HUDEP-2 (cell line): Measurements from ENCODE around the gene PTH1R.

ENCODE experiments used
- DNase-seq, 76 experiments: peaks; one replicate each; lab custom pipeline; 2025; ENCODE audit not compliant: unreplicated experiment in 76 of 76; lab: John Stamatoyannopoulos, UW

PTH1R gene

DNA sequence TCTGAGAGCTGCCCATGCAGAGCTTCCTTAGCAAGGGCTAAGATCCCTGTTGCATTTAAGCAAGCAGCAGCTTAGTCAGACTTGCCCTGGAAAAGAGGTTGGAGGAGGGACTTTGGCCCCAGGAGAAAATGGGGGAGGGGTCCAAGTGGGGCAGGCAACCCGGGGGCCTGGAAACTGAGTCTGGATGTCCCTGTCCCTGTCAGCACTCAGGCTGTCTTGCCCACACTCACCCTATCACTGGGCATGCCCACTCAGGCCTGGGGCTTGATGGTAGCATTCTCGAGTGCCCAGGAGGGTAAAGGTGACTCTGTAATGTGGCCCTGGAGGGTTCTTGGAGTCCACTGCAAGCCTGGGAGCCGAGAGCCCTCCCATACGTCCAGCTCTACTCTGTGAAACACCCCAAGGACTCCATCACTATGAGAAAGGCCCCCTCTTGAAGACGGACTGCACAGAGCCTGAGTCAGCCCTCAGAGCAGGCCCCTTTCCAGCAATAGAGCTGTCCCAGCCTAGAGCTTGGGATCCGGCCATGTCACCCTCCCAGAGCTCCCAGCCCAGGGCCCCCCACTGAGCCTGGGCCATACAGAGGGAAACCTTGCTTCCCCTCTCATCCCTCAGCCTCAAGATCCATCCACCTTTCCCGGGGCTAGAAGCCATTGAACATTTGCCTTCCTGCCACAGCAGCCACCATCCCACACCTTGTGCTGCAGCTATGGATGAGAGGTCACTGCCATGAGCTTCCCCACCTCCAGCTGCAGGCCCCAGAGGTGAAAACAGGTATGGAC, 27.6 kb upstream of the PTH1R start:
- no peak for DNase-seq

DNA sequence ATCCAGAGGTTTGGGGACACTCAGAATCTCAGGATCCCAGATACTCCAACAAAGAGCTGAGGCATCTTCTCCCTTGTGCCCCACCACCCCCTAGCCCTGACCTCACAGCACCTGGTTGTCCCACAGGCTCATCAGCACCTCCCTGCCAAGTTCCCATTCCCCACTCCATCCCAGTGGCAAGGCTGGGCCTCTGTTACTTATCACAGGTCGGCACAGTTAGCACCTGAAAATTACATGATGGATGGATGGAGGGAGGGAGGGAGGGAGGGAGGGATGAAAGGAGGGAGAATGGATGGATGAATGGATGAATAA, 27.1 kb upstream of the PTH1R start:
- DNase-seq: no peak

- no peak for DNase-seq
Measured at GRCh38 chr3:46851364-46852333, 25.9 kb upstream of the PTH1R start.

- no peak for DNase-seq
Measured at GRCh38 chr3:46852334-46852720, 25.2 kb upstream of the PTH1R start.

DNA sequence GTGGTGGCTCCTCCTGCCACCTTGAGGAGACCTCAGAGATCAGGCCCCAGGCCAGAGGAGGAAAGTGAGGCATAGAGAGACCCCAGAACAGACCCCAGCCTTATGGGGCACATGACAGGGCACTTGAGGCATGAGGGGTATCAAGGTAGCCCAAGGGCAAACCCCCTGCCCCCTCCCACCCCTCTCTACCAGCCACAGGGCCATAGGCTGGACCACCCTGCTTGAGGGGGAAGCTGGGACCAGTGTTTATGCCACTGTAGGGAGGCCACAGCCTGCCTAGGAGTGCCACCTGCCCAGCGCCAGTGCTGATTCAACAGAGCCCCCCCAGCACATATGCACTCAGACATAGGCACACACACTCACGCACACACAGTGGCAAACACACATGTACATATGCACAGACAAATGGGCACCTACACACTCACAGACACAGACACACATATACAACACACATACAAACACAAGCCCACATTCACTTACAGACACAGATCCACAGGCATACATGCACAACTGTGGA, 24.6 kb upstream of the PTH1R start:
- no peak for DNase-seq

- no peak for DNase-seq
Measured at GRCh38 chr3:46853441-46854415, 23.8 kb upstream of the PTH1R start.

DNA sequence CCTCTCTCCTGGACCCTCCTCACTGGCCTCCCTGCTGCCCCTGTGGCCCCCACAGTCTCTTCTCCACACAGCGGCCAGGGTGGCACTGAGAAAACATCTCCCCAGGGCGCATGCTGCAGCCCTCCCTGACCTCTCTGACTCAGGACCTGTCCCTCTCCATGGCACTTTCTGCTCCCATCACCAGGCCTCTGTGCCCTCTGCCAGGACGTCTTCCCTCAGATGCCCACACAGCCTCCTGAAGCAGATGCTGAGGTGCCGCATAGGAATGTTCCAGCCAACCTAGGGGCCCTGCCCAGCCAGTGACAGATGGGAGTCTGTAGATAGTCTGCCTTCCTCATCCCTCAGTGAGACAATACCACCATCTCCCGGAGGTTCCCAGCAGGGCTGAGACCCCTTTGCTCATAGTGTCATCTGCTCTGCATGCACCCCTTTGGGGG, 22.9 kb upstream of the PTH1R start:
- DNase-seq: no peak

DNA sequence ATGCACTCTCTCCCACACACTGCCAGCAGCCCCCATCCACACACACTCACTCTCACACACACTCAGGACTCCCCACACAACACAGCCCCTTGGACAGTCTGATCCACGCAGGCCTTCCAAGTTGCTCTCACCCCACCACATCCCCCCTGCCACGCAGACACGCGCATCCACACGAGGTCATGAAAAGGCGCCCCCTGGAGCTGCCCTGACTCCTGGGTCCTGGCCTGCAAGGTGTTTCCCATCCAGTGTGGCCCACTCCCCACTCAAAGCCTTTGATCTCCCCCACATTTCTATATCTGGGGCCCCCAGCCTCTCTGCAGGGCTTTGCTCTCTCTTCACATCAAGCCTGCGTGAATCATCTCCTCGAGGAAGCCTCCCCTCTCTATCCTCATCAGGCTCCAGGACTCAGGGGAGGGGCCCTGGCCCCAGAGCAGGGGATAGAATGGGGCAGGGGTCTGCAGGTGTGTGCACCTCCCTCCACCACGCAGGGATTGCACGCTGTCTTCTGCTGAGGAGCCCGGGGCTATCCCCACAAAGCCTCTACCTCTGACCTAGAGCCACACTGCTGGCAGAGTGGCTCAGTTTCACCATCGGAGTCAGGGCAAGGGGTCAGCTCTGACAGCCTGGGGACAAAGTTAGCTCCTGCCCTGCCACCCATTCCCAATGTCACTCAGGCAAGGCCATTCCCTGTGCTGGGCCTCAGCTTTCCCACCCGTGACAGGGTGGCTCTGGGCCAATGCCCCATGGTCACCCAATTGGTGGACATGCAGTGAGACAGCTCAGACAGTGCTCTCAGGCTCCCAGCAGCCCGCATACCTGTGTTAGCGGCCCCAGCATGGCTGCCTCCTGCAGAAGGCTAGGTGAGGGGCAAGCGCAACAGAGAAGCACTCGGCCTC, 20.7 kb upstream of the PTH1R start:
- DNase-seq: no peak

DNA sequence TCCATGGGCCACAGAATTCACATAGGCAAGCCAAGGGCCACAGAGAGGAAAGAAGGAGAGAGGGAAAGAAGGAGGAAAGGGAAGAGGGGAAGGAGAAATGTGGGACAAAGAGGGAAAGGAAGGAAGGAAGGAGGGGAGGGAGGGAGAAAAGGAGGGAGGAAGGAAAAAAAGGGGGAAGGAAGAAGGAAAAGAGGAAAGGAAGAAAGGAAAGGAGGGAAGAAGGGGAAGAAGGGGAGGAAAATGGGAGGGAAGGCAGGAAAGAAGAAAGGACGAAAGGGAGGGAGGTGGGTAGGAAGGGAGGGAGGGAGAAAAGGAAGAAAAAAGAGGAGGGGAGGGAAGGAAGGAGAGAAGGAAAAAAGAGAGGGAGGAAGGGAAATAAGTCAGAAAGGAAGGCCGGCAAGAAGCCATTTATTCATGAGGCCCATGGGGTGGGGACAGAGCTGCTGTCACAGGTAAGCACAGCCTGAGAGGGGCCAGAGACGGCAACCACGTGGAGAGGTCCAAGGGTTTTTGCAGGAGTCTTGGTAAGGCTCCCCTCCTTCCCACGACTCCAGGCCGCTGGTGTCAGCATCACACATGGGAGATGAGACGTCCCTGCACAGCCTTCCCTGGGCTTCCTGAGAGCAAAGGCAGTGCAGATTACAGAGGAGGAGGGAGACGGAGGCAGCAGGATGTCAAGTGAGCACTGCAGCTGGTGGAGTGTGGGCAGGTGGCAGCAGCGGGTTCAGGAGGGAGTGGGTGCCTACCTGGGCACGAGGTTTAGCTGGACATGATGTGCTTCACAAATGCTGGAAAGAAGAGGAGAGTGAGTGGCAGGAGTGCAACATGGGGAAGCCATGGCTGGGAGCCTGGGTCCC, 19.8 kb upstream of the PTH1R start:
- DNase-seq: no peak

- DNase-seq: no peak
Measured at GRCh38 chr3:46858456-46858855, 19.1 kb upstream of the PTH1R start.

- DNase-seq: no peak
Measured at GRCh38 chr3:46859001-46859710, 18.4 kb upstream of the PTH1R start.

- peak in 26 of 76 experiments; percentile 6 to 48 (median 24) for DNase-seq
Measured at GRCh38 chr3:46860017-46860809, 17.3 kb upstream of the PTH1R start.

GRCh38 chr3:46860810-46861604, 16.5 kb upstream of the PTH1R start:
- no peak for DNase-seq

- no peak for DNase-seq
Measured at GRCh38 chr3:46861605-46862368, 15.7 kb upstream of the PTH1R start.

DNA sequence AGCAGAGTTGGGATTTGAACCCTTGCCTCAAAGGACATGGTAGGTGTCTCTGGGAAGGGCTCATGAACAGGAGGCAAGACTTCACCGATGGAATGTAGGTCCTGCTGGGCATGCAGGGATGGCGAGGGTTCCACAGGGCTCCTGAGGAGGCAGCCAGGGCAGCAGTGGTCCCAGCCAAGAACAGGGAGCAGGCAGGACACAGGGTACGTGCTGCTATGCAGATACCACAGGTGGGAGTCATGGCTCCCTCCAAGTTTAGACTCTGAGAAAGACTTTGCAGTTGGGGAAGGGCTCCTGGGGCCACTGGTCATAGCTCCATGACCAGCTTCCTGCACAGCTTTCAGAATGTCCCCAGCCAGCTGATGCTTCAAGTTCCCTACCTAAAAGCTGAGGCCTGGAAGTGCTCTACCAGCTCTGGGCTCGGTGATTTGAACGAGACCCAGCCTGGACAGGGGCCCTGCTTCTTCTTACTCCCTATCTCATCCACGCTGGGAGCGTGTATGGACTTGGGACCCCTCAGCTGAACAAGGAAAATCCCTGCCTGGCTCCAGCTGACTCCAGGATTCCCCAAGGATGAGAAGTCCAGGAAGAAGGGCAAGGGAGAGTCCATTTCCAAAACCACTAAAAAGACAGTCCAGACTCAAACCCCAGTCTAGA, 15.0 kb upstream of the PTH1R start:
- DNase-seq: no peak
